GM19452 (cell line): ENCODE measurements around the gene ERC2.
"Not testable (repeated sequence)": the region's sequence is repeated elsewhere in the genome, so short reads cannot be mapped to it uniquely, and the experiment has no call there.

Experiments
- ATAC-seq: cut with Tn5 transposase; IDR thresholded peaks from one replicate; pipeline ENCODE4 v1.9.1; 2021; ENCODE audit not compliant: unreplicated experiment

Gene ERC2

DNA sequence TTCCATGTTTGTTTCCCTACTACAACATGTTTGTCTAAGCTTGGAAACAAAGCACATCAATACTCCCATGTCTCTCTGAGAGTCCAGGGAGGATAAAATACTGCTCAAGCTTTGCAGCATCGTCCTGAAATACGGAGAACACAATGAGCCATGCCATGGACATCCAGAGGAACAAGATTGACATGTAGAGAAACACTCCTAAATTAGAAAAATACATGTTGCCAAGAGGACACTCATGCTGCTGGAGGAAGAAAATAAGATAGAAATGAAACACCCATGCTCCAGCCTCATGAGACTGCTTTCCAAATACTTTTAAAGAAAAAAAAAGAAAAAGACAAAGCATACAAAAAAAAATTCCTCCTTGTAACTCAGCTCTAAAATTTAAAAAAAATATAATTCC lies 387.0 kb downstream of the ERC2 start:
- no peak for ATAC-seq

DNA sequence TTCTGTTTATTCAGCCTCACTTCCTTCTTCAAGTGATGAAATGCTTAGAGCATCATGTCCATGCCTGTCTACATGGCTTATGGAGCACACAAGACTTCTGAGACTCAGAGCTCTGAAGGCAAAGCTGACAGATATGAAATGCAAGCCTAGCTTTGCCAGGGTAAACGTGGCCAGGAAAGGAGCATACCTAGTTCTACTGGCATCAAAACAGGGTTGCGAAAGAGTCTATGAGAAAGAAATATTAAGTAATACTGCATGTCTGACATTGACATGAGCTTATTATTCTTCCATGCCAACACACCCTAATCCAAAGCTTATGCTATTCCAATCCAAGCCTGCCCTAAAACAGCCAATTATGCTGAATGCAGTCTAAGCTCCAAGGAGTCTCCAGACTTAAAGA lies 391.5 kb downstream of the ERC2 start:
- no peak for ATAC-seq

DNA sequence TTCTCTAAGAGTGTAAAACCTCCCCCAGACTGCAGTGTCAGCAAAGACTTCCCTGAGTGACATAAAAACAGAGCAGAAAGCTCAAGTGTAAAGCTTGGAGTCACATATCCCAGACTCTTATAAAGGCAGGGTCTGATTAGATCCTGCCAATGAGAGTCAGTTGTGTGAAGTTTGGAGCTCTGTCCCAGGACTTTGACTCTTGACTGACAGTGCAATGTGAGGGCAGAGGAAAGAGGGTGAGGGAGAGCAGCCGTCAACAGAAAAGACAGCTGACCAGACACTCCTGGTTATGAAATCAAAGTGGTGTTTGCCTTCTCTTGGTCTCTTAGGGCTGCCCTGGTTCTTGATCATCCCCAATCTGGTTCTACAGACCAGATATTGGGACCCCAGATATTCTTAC lies 393.2 kb downstream of the ERC2 start:
- ATAC-seq = no peak

DNA sequence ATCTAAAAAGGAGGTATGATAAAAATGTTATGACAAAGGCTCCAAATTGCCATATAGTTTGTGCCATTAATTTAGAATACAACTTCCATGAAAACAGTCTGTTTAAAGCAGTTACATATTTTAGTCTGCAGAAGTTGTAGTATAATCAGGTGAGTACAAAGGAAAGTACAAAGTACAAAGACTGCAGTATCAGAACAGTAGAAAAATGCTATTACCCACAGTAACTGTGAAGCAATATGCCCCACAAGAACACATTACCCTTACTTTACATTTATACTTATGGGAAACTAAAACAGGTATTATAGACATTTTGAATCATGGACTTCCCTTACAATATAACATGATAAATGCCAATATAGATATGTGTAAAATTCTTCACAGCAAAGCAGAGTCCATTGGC lies 398.5 kb downstream of the ERC2 start:
- ATAC-seq = no peak

GRCh38 chr3:56066405-56066804 lies 401.9 kb downstream of the ERC2 start:
- ATAC-seq = not testable (repeated sequence)

DNA sequence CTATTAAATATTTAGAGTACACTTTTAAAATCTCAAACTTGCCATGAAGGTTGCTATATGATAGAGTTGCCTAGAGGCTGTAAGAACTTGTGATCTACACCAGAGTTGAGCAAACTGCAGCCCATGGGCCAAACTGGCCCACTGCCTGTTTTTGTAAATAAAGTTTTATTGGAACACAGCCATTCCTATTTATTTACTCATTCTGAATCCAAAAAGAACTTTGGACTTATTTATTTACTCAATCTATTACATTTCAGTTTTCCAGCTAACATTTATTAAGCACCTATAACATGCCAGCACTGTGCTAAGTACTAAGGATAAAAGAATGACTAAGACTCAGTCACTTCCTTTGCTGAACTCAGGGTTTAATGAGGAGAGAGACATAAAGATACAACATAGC lies 403.6 kb downstream of the ERC2 start:
- ATAC-seq = no peak

GRCh38 chr3:56061279-56061626 lies 407.0 kb downstream of the ERC2 start:
- no peak for ATAC-seq

- no peak for ATAC-seq
Observed at GRCh38 chr3:56060521-56061278, 407.6 kb downstream of the ERC2 start.

DNA sequence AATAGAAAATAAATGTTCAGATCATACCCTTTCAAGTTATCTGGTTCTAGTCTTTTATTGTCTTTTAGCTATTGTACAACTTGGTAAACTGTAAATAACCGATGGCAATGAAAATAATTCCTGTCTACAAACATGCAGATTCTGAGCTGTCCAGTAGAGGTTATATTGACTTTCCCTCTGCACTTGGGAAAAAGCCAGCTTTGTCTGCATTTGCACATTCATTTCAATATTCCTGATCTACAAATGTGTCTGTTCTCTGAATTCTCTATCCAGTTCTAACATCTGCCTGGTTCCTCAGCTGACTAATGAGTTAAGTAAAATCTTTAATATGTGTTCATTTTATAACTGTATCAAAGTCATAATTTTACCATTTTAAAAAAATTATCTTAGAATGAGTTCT lies 408.5 kb downstream of the ERC2 start:
- no peak for ATAC-seq

DNA sequence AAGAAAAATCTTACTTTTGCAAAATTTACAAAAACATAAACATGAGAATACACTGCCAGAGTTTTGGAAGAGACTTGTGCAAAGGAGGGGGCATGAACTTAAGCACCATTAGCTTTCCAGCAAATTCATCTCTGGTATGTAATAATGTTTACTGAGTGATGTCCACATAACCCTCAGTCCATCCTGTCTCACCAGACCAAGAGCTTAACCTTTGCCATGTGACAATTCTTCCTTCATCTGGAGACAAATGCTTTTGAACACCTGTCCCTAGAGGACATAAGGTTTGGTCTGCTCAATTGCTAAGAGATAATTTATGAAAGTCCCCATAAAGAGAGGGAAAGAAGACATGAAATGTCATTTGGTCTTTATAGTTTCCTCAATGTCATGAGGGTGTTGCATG lies 412.3 kb downstream of the ERC2 start:
- no peak for ATAC-seq

GRCh38 chr3:56055546-56055945 lies 412.7 kb downstream of the ERC2 start:
- no peak for ATAC-seq

DNA sequence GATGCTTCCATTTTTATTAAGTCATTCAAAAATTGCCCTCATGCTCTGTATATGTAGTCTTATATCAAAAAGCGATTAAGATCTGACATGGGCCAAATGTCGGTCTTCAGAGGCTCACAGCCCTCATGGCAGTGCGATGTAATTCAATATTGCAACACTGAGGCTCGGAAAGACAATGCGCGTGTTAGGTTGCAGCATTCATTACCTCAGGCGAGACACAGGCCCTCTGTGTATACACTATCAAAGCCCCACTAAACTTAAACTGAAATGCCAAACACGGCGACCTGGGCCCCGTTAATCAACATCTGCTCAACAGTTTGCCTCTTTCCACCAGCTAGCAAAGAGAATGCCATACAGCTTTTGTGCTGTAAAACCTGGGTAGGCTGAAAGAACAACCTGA lies 413.4 kb downstream of the ERC2 start:
- ATAC-seq = no peak

GRCh38 chr3:56053727-56054126 lies 414.5 kb downstream of the ERC2 start:
- no peak for ATAC-seq

DNA sequence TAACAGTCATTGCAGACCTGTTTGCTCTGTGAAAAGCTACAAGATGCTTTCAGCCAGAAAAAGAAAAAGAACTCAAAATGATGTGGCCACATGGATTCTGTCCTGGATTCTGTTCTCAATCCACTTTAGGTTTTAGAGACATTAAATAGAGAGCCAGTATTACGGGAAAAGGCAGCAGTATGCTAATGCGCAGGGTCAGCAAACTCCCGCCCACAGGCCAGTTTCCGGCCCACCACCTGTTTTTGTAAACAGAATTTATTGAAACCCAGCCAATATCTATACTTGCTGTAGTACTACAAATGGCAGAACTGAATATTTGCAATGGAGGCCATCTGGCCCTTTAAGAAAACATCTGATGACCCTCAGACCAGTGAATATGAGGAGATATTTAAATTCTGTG lies 416.1 kb downstream of the ERC2 start:
- ATAC-seq = no peak

GRCh38 chr3:56051052-56051451 lies 417.2 kb downstream of the ERC2 start:
- ATAC-seq = no peak

GRCh38 chr3:56048946-56049345 lies 419.3 kb downstream of the ERC2 start:
- no peak for ATAC-seq

DNA sequence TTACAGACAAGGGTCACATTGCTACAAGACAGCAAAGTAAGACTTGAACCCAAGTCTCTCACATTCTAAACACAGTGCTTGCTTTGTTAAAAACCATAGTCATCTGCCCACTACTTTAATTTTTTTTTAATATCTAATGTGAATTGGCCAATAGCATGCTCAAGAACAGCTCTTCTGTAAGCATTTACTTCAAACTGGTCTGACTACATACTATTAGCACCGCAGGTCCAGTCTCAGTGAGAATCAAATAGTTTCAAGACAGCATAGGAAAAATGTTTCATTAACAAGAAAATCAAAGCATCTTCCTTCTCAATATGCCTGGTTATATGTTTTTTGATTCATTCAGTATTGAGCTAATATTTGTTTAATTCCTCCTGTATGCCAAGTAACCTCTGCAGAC lies 419.9 kb downstream of the ERC2 start:
- ATAC-seq = no peak

- ATAC-seq = no peak
Observed at GRCh38 chr3:56042326-56042951, 425.8 kb downstream of the ERC2 start.

GRCh38 chr3:56025326-56025725 lies 442.9 kb downstream of the ERC2 start:
- ATAC-seq = no peak

DNA sequence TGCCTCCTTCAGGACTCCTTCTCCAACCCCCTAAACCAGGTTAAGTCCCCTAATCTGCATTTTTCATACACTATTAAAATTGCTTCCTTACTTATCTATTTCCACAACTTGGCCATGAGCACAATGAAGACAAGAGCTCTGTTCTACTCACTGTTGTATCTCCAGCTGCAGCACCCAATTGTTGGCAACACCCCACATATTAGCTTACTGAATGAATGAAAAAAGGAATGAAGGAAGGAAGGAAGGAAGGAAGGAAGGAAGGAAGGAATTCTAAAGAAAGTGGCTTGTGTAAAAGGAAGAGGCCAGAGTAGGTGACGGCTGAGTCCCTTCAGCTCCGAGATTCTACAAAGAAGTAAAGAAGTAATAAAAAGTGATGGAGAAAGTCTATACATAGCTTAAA lies 444.7 kb downstream of the ERC2 start:
- ATAC-seq = no peak

DNA sequence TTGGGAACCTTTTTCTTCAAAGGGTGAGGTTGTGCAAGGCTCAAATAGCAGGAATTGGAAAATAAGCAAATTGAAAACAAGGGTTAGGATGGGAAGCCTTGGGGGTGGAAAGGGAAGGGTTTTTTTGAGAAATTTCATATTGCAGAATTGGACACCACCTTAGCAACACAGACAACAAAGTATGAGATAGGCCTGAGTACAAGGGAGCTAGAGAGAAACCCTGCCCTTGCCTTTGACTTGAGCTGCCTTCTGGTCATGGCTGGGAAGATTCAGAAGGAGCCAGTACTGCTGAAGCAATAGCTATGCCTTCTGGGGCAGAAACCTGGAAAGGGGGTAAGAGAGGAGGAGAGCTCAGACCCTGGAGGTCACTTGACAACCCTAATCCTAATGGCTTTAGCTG lies 445.6 kb downstream of the ERC2 start:
- ATAC-seq = no peak

DNA sequence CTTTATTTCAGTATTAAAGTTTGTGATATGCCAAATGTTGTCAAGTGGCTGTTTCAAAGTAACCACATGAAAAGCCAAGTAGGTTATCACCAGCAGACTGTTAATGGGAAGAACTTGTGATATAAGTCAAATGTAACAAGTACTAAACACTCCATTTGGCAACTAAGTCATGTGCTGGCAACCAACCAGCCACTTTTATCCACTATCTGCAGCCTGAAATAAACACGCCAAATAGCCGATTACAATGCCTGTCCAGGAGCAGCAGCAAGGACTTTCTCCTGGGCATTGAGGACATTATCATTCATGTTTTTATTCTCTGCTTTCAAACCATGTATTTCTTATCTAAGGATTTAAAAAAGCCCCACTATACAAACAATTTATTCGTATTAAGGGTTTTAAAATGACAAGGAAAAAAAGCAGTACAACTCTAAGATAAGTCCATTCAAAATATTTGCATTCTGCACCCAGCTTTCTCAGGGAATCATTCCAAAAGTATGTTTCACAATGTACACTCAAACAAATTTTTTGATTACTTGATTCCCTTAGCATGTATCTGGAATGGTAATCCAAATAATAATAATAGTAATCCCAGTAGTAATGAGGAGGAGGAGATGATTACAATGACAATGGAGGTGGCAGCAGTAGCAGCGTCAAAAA lies 448.6 kb downstream of the ERC2 start:
- no peak for ATAC-seq
